HPDE6-E6E7 (cell line): ENCODE results near the gene TBX18.

ENCODE experiments used
- DNase-seq: peaks from one replicate; pipeline ENCODE4 v3.0.0; 2011; ENCODE audit warnings: missing footprints; ENCODE audit errors: extremely low spot score

TBX18 gene

GRCh38 chr6:84748376-84748775, 16.0 kb downstream of the TBX18 start:
- DNase-seq: no peak

GRCh38 chr6:84743616-84744015, 20.8 kb downstream of the TBX18 start:
- DNase-seq: no peak

GRCh38 chr6:84740385-84740784, 24.0 kb downstream of the TBX18 start:
- DNase-seq: no peak

- DNase-seq: peak; percentile 78
Measured at GRCh38 chr6:84739866-84740208, 24.6 kb downstream of the TBX18 start.

- peak; percentile 51 for DNase-seq
Measured at GRCh38 chr6:84738996-84739865, 25.2 kb downstream of the TBX18 start.

GRCh38 chr6:84733889-84734288, 30.5 kb downstream of the TBX18 start:
- no peak for DNase-seq

GRCh38 chr6:84731901-84732300, 32.5 kb downstream of the TBX18 start:
- DNase-seq: no peak

GRCh38 chr6:84731401-84731800, 33.0 kb downstream of the TBX18 start:
- no peak for DNase-seq

- DNase-seq: peak; percentile 33
Measured at GRCh38 chr6:84728602-84729001, 35.8 kb downstream of the TBX18 start.

GRCh38 chr6:84719152-84719551, 45.2 kb downstream of the TBX18 start:
- DNase-seq: no peak

GRCh38 chr6:84718038-84718955, 46.1 kb downstream of the TBX18 start:
- no peak for DNase-seq

GRCh38 chr6:84709121-84709520, 55.3 kb downstream of the TBX18 start:
- no peak for DNase-seq

GRCh38 chr6:84707171-84707570, 57.2 kb downstream of the TBX18 start:
- no peak for DNase-seq

GRCh38 chr6:84696166-84696565, 68.2 kb downstream of the TBX18 start:
- DNase-seq: no peak

- DNase-seq: no peak
Measured at GRCh38 chr6:84691978-84692623, 72.3 kb downstream of the TBX18 start.

- no peak for DNase-seq
Measured at GRCh38 chr6:84688141-84688873, 76.1 kb downstream of the TBX18 start.

- DNase-seq: no peak
Measured at GRCh38 chr6:84687431-84687830, 77.0 kb downstream of the TBX18 start.

GRCh38 chr6:84685983-84686584, 78.3 kb downstream of the TBX18 start:
- no peak for DNase-seq

GRCh38 chr6:84681693-84682326, 82.6 kb downstream of the TBX18 start:
- no peak for DNase-seq

- DNase-seq: no peak
Measured at GRCh38 chr6:84675651-84676050, 88.7 kb downstream of the TBX18 start.

GRCh38 chr6:84674395-84674794, 90.0 kb downstream of the TBX18 start:
- DNase-seq: no peak
